Left ventricle myocardium inferior (tissue), 1 donor: ENCODE measurements around the gene TLN1. TPM values are rescaled to one million over a fixed set of nuclear protein-coding genes. Genes with fewer than 3 reads are reported as not detected.

Experiments used
- DNase-seq: peaks from one replicate; pipeline ENCODE4 v3.0.0-alpha.2; 2020
- H3K27ac ChIP-seq: fragments of 200-600 bp; replicated peaks from 2 replicates; pipeline ENCODE4 v1.8.0; 2021
- H3K27me3 ChIP-seq: fragments of 200-600 bp; 2 replicates; pipeline ENCODE4 v1.8.0; 2021; ENCODE audit warnings: low read depth
- H3K36me3 ChIP-seq: fragments of 200-600 bp; 2 replicates; pipeline ENCODE4 v1.8.0; 2021
- H3K4me1 ChIP-seq: fragments of 200-600 bp; 2 replicates; pipeline ENCODE4 v1.8.0; 2021
- H3K4me3 ChIP-seq: fragments of 200-600 bp; 2 replicates; pipeline ENCODE4 v1.8.0; 2021; ENCODE audit warnings: mild to moderate bottlenecking, moderate library complexity
- H3K9me3 ChIP-seq: fragments of 200-600 bp; replicated peaks from 2 replicates; pipeline ENCODE4 v1.8.0; 2021
- CTCF ChIP-seq: fragments of 200-600 bp; IDR thresholded peaks from 2 replicates; pipeline ENCODE4 v1.8.0; 2021; ENCODE audit warnings: antibody characterized with exemption, mild to moderate bottlenecking, borderline replicate concordance
- intact Hi-C: fragments of 100-400 bp; cut with micrococcal nuclease; formaldehyde crosslinking; loops from one replicate; pipeline ENCODE4 v1.11.0; 2022
- total RNA-seq: library from RNA; stranded (reverse); fragmentation: NEBNext Ultra II Directional; extraction: Animal tissue kit (Norgen Biotek cat#: 25700); gene quantifications from one replicate; pipeline ENCODE4 v1.2.1, GENCODE V29; 2021
- donor health status: DM: no; HTN: yes; CAD: no; lungs with severe emphysema.

TLN1 gene
- total RNA-seq, 1 donor from 2014 or later = 234 TPM

GRCh38 chr9:35725362-35725761 lies 6.6 kb downstream of the TLN1 start:
- Histone ChIP-seq H3K36me3 (peaks cover 60% of the 10 kb centered on the region), H3K9me3 (no peaks in the 10 kb centered on the region), H3K4me3 (no peak overlapping the region), H3K27me3 (no peaks in the 10 kb centered on the region), H3K27ac (no peak overlapping the region), H3K4me1 (peaks cover 49% of the 10 kb centered on the region)
- no peak for DNase-seq
- no peak for TF ChIP-seq CTCF
- intact Hi-C loops = no loop called here

- TF ChIP-seq CTCF = no peak
- Histone ChIP-seq H3K4me1 (peaks cover 34% of the 10 kb centered on the region), H3K36me3 (peaks cover 72% of the 10 kb centered on the region), H3K27ac (no peak overlapping the region), H3K9me3 (no peaks in the 10 kb centered on the region), H3K27me3 (no peaks in the 10 kb centered on the region), H3K4me3 (no peak overlapping the region)
- no peak for DNase-seq
- intact Hi-C loops = no loop called here
Observed at GRCh38 chr9:35723908-35724307, 8.1 kb downstream of the TLN1 start.

DNA sequence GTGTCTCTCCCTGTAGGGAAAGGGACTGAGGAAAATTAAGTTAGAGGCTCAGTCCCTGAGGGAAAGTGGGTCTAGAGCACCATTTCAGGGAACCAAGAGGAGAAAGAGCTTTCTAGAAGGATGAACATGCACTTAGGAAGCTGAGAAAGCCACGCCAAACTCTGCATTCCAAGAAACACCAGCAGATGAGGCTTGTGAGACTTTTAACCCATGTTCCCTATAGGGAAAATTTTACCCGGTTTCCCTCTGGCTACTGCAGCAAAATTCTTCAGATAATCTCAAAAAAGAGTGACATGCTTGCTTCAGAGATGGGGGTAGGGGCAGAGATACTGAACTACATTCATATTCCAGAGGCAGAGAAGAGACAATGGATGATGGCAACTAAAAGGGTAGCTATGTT lies 8.6 kb downstream of the TLN1 start:
- intact Hi-C loops = no loop called here
- H3K36me3 ChIP-seq = peaks cover 74% of the 10 kb centered on the region
- H3K27me3 ChIP-seq = no peaks in the 10 kb centered on the region
- no peaks in the 10 kb centered on the region for H3K9me3 ChIP-seq
- H3K4me1 ChIP-seq = peaks cover 29% of the 10 kb centered on the region
- no peak overlapping the region for H3K27ac ChIP-seq
- DNase-seq = no peak
- no peak for TF ChIP-seq CTCF
- no peak overlapping the region for H3K4me3 ChIP-seq

GRCh38 chr9:35719546-35719945 lies 12.4 kb downstream of the TLN1 start:
- Histone ChIP-seq H3K27ac (no peak overlapping the region), H3K36me3 (peaks cover 100% of the 10 kb centered on the region), H3K4me3 (no peak overlapping the region), H3K9me3 (no peaks in the 10 kb centered on the region), H3K27me3 (no peaks in the 10 kb centered on the region), H3K4me1 (no peaks in the 10 kb centered on the region)
- no peak for DNase-seq
- no peak for TF ChIP-seq CTCF
- intact Hi-C loops = no loop called here

GRCh38 chr9:35718721-35719511 lies 13.1 kb downstream of the TLN1 start:
- Histone ChIP-seq H3K27ac (no peak overlapping the region), H3K27me3 (no peaks in the 10 kb centered on the region), H3K4me1 (no peaks in the 10 kb centered on the region), H3K9me3 (no peaks in the 10 kb centered on the region), H3K4me3 (no peak overlapping the region), H3K36me3 (peaks cover 100% of the 10 kb centered on the region)
- no peak for DNase-seq
- intact Hi-C loops = no loop called here
- TF ChIP-seq CTCF = no peak
